ENCODE results near the gene CLEC16A. TPM values are rescaled to one million over a fixed set of nuclear protein-coding genes. Genes with fewer than 3 reads are reported as not detected.

The CLEC16A gene
- total and polyA plus RNA-seq, 9 of the 15 experiments (the other 6 are each of a cell fraction or from before 2014, with no cell fraction given), result 1.00 to 22.3 (median 10.0) TPM

- intact Hi-C loops (cut with micrococcal nuclease) (no loop called here), in situ Hi-C loops (cut with MboI) (no loop called here)
- no peak overlapping the region for H2AFZ ChIP-seq (ENCODE audit: low read depth, low read length)
- no TSS peak for BruUV-seq (replicated peaks)
- no peaks in the 10 kb centered on the region for H3K27me3 ChIP-seq (ENCODE audit: control insufficient read depth in 2 of 2, insufficient read depth in 2 of 2, low read length in 2 of 2)
- CTCF ChIA-PET (ENCODE audit: low intra/inter-chr PET ratio), result no interaction called here
- peaks cover 8 to 13% of the 10 kb centered on the region in 2 experiments for H3K4me1 ChIP-seq (replicated peaks in 1 of 2; ENCODE audit: control insufficient read depth in 2 of 2, insufficient read depth in 2 of 2, low read length in 2 of 2)
- H3K9me3 ChIP-seq (replicated peaks; ENCODE audit: control insufficient read depth, insufficient read depth, low read depth, low read length), result no peaks in the 10 kb centered on the region
- no peak overlapping the region for H3K9ac ChIP-seq (ENCODE audit: insufficient read depth in 1 of 2, low read depth in 2 of 2, low read length in 2 of 2)
- FAIRE-seq (no peak), ATAC-seq (no peak), DNase-seq (ENCODE audit: extremely low read depth in 1 of 4, low spot score in 3 of 4) (no peak)
- H3K27ac ChIP-seq (ENCODE audit: extremely low read depth, low read depth, low read length), result no peak overlapping the region
- H3K79me2 ChIP-seq (ENCODE audit: control insufficient read depth, insufficient read depth, low read length), result no peaks in the 10 kb centered on the region
- POLR2A ChIA-PET, result interaction anchor here (0.6 kb wide), 4 partner anchors 56 to 868 kb away, joined by 3 read pairs; no protein-coding TSS in a partner anchor
- H3K4me3 ChIP-seq, result no peak overlapping the region
- 74% methylated on average over 3 of the region's 3 CpGs for WGBS (ENCODE audit: insufficient coverage, low coverage, missing lambda C conversion rate)
- H3K9me1 ChIP-seq (ENCODE audit: control insufficient read depth, insufficient read depth, low read length), result no peaks in the 10 kb centered on the region
- H4K20me1 ChIP-seq (replicated peaks; ENCODE audit: control insufficient read depth, insufficient read depth, low read length), result peaks cover 11% of the 10 kb centered on the region; the same call in 1 of the 2 replicates
- TF ChIP-seq, protein P1, sequence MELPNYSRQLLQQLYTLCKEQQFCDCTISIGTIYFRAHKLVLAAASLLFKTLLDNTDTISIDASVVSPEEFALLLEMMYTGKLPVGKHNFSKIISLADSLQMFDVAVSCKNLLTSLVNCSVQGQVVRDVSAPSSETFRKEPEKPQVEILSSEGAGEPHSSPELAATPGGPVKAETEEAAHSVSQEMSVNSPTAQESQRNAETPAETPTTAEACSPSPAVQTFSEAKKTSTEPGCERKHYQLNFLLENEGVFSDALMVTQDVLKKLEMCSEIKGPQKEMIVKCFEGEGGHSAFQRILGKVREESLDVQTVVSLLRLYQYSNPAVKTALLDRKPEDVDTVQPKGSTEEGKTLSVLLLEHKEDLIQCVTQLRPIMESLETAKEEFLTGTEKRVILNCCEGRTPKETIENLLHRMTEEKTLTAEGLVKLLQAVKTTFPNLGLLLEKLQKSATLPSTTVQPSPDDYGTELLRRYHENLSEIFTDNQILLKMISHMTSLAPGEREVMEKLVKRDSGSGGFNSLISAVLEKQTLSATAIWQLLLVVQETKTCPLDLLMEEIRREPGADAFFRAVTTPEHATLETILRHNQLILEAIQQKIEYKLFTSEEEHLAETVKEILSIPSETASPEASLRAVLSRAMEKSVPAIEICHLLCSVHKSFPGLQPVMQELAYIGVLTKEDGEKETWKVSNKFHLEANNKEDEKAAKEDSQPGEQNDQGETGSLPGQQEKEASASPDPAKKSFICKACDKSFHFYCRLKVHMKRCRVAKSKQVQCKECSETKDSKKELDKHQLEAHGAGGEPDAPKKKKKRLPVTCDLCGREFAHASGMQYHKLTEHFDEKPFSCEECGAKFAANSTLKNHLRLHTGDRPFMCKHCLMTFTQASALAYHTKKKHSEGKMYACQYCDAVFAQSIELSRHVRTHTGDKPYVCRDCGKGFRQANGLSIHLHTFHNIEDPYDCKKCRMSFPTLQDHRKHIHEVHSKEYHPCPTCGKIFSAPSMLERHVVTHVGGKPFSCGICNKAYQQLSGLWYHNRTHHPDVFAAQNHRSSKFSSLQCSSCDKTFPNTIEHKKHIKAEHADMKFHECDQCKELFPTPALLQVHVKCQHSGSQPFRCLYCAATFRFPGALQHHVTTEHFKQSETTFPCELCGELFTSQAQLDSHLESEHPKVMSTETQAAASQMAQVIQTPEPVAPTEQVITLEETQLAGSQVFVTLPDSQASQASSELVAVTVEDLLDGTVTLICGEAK (IDR thresholded peaks at IDR 0.05), result no peak
- TF ChIP-seq, protein P1 (CRISPR knock-in tag; IDR thresholded peaks at IDR 0.05), result no peak
- no peak for TF ChIP-seq FOXA1 (IDR thresholded peaks at IDR 0.05; ENCODE audit: borderline replicate concordance)
- H3K36me3 ChIP-seq (ENCODE audit: control insufficient read depth, insufficient read depth, low read length), result peaks cover 24% of the 10 kb centered on the region; the same call in 2 of the 3 replicates
- H3K4me2 ChIP-seq (ENCODE audit: insufficient read depth, low read length), result no peak overlapping the region
Measured at GRCh38 chr16:11049396-11050059, 105.2 kb downstream of the CLEC16A start.

All from K562 (cell line).